ENCODE results near the gene SEC22A. TPM values are rescaled to one million over a fixed set of nuclear protein-coding genes. Genes with fewer than 3 reads are reported as not detected.
A peak's percentile ranks its signal among the peaks of the same experiment; 100 is the strongest.

Gene SEC22A
- total RNA-seq, 1 donor from 2014 or later = 6.4 TPM

DNA sequence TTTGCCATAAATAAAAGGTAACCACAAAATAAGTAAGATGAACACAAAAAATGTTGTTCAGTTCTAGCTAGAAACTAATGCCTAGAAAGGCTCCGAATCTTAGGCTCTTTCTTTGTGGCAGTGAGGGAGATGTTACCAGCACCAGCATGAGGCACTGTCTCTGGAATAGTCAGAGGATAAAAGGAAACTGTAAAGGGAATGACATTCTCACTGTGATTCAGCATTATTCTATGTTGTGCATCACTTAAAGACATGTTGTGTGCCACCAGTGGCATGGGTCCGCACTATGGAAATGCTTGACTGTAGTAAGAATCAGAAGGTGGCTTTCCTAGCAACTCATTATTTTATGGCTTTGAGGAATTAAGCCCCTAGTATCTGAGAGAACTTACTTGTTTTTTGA is 70.8 kb downstream of the SEC22A start:
- DNase-seq (ENCODE audit: low spot score in 2 of 2) = no peak
- intact Hi-C loops (cut with DNase I) = no loop called here
- peak overlapping the region in 1 of 2 donors; percentile 23 for H3K27ac ChIP-seq
- H3K9me3 ChIP-seq = no peaks in the 10 kb centered on the region
- H3K4me3 ChIP-seq = no peak overlapping the region
- peaks cover 0 to 2% of the 10 kb centered on the region in 2 donors for H3K4me1 ChIP-seq
- TF ChIP-seq, protein P1, sequence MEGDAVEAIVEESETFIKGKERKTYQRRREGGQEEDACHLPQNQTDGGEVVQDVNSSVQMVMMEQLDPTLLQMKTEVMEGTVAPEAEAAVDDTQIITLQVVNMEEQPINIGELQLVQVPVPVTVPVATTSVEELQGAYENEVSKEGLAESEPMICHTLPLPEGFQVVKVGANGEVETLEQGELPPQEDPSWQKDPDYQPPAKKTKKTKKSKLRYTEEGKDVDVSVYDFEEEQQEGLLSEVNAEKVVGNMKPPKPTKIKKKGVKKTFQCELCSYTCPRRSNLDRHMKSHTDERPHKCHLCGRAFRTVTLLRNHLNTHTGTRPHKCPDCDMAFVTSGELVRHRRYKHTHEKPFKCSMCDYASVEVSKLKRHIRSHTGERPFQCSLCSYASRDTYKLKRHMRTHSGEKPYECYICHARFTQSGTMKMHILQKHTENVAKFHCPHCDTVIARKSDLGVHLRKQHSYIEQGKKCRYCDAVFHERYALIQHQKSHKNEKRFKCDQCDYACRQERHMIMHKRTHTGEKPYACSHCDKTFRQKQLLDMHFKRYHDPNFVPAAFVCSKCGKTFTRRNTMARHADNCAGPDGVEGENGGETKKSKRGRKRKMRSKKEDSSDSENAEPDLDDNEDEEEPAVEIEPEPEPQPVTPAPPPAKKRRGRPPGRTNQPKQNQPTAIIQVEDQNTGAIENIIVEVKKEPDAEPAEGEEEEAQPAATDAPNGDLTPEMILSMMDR (IDR thresholded peaks at IDR 0.05) = no peak
- no peaks in the 10 kb centered on the region for H3K27me3 ChIP-seq
- H3K36me3 ChIP-seq = peaks cover 0 to 7% of the 10 kb centered on the region in 2 donors

- Histone ChIP-seq H3K4me3 (no peak overlapping the region), H3K27ac (no peak overlapping the region), H3K4me1 (peaks cover 0 to 2% of the 10 kb centered on the region in 2 donors), H3K27me3 (no peaks in the 10 kb centered on the region), H3K36me3 (peaks cover 0 to 15% of the 10 kb centered on the region in 2 donors), H3K9me3 (no peaks in the 10 kb centered on the region)
- intact Hi-C loops (cut with DNase I) = no loop called here
- TF ChIP-seq, protein P1 (IDR thresholded peaks at IDR 0.05) = no peak
- no peak for DNase-seq (ENCODE audit: low spot score in 2 of 2)
Measured at GRCh38 chr3:123275691-123276090, 73.9 kb downstream of the SEC22A start.

DNA sequence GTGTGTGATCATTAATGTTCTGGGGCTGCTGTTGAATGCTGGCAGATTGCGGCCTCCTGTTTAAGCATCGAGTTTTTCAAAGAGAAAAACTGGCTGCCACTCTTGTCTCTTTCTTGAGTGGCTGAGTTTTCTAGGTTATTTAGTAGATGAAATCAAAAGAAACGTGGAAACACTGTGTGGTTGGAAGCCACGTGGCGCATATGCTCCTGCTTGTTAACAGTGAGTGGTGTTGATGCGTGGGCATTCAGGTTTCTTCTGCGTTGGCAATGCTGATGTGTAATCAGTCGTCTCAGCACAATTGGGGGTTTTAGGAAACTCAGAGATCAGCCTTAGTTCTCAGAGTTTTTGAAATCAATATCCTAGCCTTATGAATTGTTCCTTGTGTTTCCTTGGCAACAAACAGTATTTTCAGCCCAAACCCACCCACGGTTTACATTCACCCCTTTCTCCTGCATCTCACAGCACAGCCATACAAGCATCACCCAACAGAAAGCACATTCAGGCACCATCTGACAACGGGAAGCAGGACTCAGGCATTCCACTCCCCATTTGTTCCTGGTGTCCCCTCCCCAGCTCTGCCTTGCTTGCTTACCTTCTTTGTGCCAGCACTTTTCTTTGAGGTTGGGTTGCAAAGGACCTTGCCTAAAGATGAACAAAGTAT is 74.7 kb downstream of the SEC22A start:
- peaks cover 0 to 21% of the 10 kb centered on the region in 2 donors for H3K36me3 ChIP-seq
- TF ChIP-seq, protein P1 (IDR thresholded peaks at IDR 0.05) = no peak

DNA sequence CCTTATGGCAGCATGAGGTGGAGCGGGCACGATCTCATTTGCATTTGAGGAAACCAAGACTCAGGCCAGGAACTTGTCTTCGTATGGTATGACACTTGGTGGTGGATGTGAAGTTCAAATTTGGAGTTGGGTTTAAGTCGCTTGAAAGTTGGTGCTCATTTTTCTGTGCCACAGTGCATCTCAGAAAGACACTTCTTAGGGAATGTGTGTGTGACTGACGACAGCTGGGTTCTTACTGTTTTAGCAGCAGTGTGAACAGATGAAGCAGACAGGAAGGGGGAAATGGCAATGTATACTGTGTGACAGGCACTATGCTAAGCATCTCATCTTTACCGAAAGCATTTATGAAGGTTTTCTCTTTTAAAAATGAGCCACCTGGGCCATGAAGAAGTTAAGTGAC is 75.4 kb downstream of the SEC22A start:
- peaks cover 0 to 27% of the 10 kb centered on the region in 2 donors for H3K36me3 ChIP-seq
- H3K4me1 ChIP-seq = peaks cover 0 to 2% of the 10 kb centered on the region in 2 donors
- no peaks in the 10 kb centered on the region for H3K27me3 ChIP-seq
- intact Hi-C loops (cut with DNase I) = no loop called here
- no peak overlapping the region for H3K4me3 ChIP-seq
- TF ChIP-seq, protein P1 (IDR thresholded peaks at IDR 0.05) = no peak
- no peak overlapping the region for H3K27ac ChIP-seq
- H3K9me3 ChIP-seq = no peaks in the 10 kb centered on the region
- DNase-seq (ENCODE audit: low spot score in 2 of 2) = no peak

More for the DNA sequence above, 74.7 kb downstream of the SEC22A start:
- no peaks in the 10 kb centered on the region for H3K27me3 ChIP-seq
- no peak for DNase-seq (ENCODE audit: low spot score in 2 of 2)
- H3K4me3 ChIP-seq = no peak overlapping the region
- peaks cover 0 to 2% of the 10 kb centered on the region in 2 donors for H3K4me1 ChIP-seq
- H3K9me3 ChIP-seq = no peaks in the 10 kb centered on the region
- H3K27ac ChIP-seq = no peak overlapping the region
- intact Hi-C loops (cut with DNase I) = no loop called here

DNA sequence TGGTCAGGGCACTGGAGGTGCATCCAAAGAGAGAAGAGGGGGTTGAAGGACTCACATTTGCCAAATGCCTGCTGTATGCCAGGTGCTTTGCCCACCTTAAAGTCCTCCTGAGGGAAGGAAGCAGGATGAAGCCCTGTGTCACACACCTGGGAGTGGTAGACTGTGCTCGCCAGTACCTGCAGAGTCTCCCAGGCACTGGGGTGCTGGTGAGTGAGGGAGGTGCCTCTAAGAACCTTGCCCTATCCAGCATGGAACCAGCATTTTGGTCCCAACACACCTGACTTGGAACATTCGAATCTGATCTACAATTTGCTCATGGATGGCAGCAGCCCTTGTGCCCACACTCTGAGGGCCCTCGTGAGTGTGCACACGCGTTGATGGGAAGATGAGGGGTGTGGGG is 76.7 kb downstream of the SEC22A start:
- Histone ChIP-seq H3K9me3 (no peaks in the 10 kb centered on the region), H3K36me3 (peaks cover under 1 to 40% of the 10 kb centered on the region in 2 donors), H3K4me1 (peaks cover 0 to 2% of the 10 kb centered on the region in 2 donors), H3K27me3 (no peaks in the 10 kb centered on the region), H3K27ac (no peak overlapping the region), H3K4me3 (no peak overlapping the region)
- no peak for DNase-seq (ENCODE audit: low spot score in 2 of 2)
- TF ChIP-seq, protein P1 (IDR thresholded peaks at IDR 0.05) = no peak
- intact Hi-C loops (cut with DNase I) = no loop called here
